BJ (cell line): ENCODE data around the gene BUD23. TPM values are rescaled to one million over a fixed set of nuclear protein-coding genes. Genes with fewer than 3 reads are reported as not detected.
"Not testable (repeated sequence)": the region's sequence is repeated elsewhere in the genome, so short reads cannot be mapped to it uniquely, and the experiment has no call there.

Experiments used
- CTCF ChIA-PET: fragments of 350-600 bp; formaldehyde crosslinking; extraction: SDS; loops from one replicate; lab custom pipeline; 2021; ENCODE audit warnings: antibody characterized with exemption, inconsistent platforms; lab: Yijun Ruan, JAX
- POLR2A ChIA-PET: fragments of 300-600 bp; sonication (Branson Sonifier 250); formaldehyde crosslinking; extraction: SDS; loops from one replicate; lab custom pipeline; 2021; ENCODE audit warnings: antibody characterized with exemption; lab: Charles Lee
- DNase-seq: peaks from one replicate; pipeline ENCODE4 v3.0.0-alpha.2; 2011; ENCODE audit warnings: low read depth
- H3K27me3 ChIP-seq: 2 replicates; pipeline ENCODE4 v1.6.0; 2011; ENCODE audit warnings: low read length; ENCODE audit not compliant: control insufficient read depth, insufficient read depth
- H3K36me3 ChIP-seq: 2 replicates; pipeline ENCODE4 v1.5.1; 2011; ENCODE audit warnings: low read length; ENCODE audit not compliant: control insufficient read depth, insufficient read depth
- H3K4me3 ChIP-seq: 2 replicates; pipeline ENCODE4 v1.5.1; 2011; ENCODE audit warnings: low read depth, mild to moderate bottlenecking, control low read depth, low read length
- polyA plus RNA-seq: library from polyadenylated mRNA; depleted of rRNA; stranded (reverse); fragments of >200 nt; gene quantifications from 2 replicates; pipeline ENCODE4 v1.2.3, GENCODE V29; 2011
- TF ChIP-seq, protein P1 (sequence below): IDR thresholded peaks from 2 replicates; pipeline ENCODE4 v1.5.1; 2011; ENCODE audit warnings: low read depth, mild to moderate bottlenecking, control low read depth, inconsistent platforms, low read length, moderate library complexity; ENCODE audit not compliant: insufficient read depth

BUD23 gene
- polyA plus RNA-seq, 1 experiment = 69.8 TPM

- ChIA-PET CTCF (interaction anchor here (0.8 to 1.0 kb wide), 2 partner anchors 51 to 68 kb away, joined by 3 read pairs; no protein-coding TSS in a partner anchor), POLR2A (no interaction called here)
- Histone ChIP-seq H3K27me3 (no peaks in the 10 kb centered on the region), H3K36me3 (peaks cover 4% of the 10 kb centered on the region; the same call in 1 of the 2 replicates), H3K4me3 (no peak overlapping the region)
- DNase-seq = no peak
- TF ChIP-seq, protein P1, sequence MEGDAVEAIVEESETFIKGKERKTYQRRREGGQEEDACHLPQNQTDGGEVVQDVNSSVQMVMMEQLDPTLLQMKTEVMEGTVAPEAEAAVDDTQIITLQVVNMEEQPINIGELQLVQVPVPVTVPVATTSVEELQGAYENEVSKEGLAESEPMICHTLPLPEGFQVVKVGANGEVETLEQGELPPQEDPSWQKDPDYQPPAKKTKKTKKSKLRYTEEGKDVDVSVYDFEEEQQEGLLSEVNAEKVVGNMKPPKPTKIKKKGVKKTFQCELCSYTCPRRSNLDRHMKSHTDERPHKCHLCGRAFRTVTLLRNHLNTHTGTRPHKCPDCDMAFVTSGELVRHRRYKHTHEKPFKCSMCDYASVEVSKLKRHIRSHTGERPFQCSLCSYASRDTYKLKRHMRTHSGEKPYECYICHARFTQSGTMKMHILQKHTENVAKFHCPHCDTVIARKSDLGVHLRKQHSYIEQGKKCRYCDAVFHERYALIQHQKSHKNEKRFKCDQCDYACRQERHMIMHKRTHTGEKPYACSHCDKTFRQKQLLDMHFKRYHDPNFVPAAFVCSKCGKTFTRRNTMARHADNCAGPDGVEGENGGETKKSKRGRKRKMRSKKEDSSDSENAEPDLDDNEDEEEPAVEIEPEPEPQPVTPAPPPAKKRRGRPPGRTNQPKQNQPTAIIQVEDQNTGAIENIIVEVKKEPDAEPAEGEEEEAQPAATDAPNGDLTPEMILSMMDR = no peak
These were observed 8.8 kb upstream of the BUD23 start for GRCh38 chr7:73674468-73675124.

GRCh38 chr7:73676062-73676461 lies 7.3 kb upstream of the BUD23 start:
- H3K4me3 ChIP-seq, H3K36me3 ChIP-seq, DNase-seq, H3K27me3 ChIP-seq, POLR2A ChIA-PET: not testable (repeated sequence)
- CTCF ChIA-PET = interaction anchor here (1.3 kb wide), 1 partner anchor 8 kb away, joined by 3 read pairs; the partner anchor contains the start of gene VPS37D

GRCh38 chr7:73678862-73679261 lies 4.5 kb upstream of the BUD23 start:
- Histone ChIP-seq H3K36me3 (0 out of 2 replicates have a peak, but pooled peaks cover 2% of the 10 kb centered on the region), H3K27me3 (no peaks in the 10 kb centered on the region), H3K4me3 (no peak overlapping the region)
- ChIA-PET POLR2A (no interaction called here), CTCF (interaction anchor here (1.8 kb wide), 1 partner anchor 46 kb away, joined by 5 read pairs; no protein-coding TSS in a partner anchor)
- TF ChIP-seq, protein P1 = no peak
- DNase-seq = no peak

DNA sequence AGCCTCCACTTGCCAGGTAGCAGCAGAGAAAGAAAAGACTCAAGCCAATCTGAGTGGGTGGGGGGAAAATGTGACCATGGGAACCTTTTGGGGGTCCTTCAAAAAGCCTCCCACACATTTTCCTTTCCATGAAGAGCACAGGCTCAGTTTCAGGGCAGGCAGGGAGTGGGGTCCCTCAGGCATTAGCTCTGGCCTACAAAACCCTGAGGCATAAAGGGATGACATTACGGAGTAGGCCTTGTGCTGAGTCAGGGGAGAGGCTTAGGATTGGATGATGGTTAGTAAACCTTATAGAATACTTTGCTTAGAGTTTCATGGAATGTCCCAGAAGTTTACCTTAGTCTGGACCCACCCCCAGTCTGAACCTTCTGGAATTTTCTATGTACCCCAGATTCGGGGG lies 3.7 kb upstream of the BUD23 start:
- ChIA-PET CTCF (interaction anchor here (1.7 kb wide), 1 partner anchor 55 kb away, joined by 3 read pairs; no protein-coding TSS in a partner anchor), POLR2A (no interaction called here)

DNA sequence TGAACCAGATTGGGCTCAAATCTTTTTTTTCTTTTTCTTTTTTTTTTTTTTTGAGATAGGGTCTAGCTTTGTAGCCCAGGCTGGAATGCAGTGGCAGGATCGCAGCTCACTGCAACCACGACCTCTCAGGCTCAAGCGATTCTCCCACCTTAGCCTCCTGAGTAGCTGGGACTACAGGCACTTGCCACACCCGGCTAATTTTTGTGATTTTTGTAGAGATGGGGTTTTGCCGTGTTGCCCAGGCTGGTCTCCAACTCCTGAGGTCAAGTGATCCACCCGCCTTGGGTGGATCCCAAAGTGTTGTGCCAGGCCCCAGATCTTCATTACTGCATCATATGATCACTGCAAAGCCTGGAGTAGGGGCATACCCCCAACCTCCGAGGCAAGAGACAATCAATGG lies 2.9 kb upstream of the BUD23 start:
- no peaks in the 10 kb centered on the region for H3K27me3 ChIP-seq
- POLR2A ChIA-PET = interaction anchor here (0.6 kb wide), 1 partner anchor 609 kb away, joined by 3 read pairs; the partner anchor contains the start of gene CLIP2
- TF ChIP-seq, protein P1 = no peak
- no peak for DNase-seq
- no peak overlapping the region for H3K4me3 ChIP-seq
- CTCF ChIA-PET = interaction anchor here (1.2 to 1.7 kb wide), 2 partner anchors 12 to 54 kb away, joined by 3 read pairs; no protein-coding TSS in a partner anchor
- H3K36me3 ChIP-seq = peaks cover 2% of the 10 kb centered on the region; the same call in 1 of the 2 replicates

More for the DNA sequence above, 3.7 kb upstream of the BUD23 start:
- TF ChIP-seq, protein P1 = no peak
- DNase-seq = no peak
- H3K27me3 ChIP-seq = no peaks in the 10 kb centered on the region
- H3K36me3 ChIP-seq = 0 out of 2 replicates have a peak, but pooled peaks cover 2% of the 10 kb centered on the region
- no peak overlapping the region for H3K4me3 ChIP-seq
